HL-60 (cell line): ENCODE data around the gene EFCC1.

Source experiments
- CTCF ChIP-seq: IDR thresholded peaks from one replicate; pipeline ENCODE4 v1.5.1; 2011; ENCODE audit warnings: low read length, control low read depth, inconsistent platforms; ENCODE audit not compliant: insufficient read depth
- GABPA ChIP-seq: IDR thresholded peaks from 2 replicates; pipeline ENCODE4 v1.6.1; 2012; ENCODE audit warnings: low read depth
- POLR2AphosphoS5 ChIP-seq: IDR thresholded peaks from 2 replicates; pipeline ENCODE4 v1.6.1; 2012; ENCODE audit warnings: low read depth

GRCh38 chr3:129003578-129004112, 2.5 kb downstream of the EFCC1 start:
- TF ChIP-seq CTCF (no peak), POLR2AphosphoS5 (no peak), GABPA (no peak)
